GM18517 (cell line): ENCODE measurements around the gene RAB3GAP2.
"Not testable (repeated sequence)": the region's sequence is repeated elsewhere in the genome, so short reads cannot be mapped to it uniquely, and the experiment has no call there.

Source experiments
- ATAC-seq: cut with Tn5 transposase; IDR thresholded peaks from one replicate; pipeline ENCODE4 v1.9.1; 2021; ENCODE audit warnings: mild to moderate bottlenecking, moderate library complexity; ENCODE audit not compliant: unreplicated experiment

Gene RAB3GAP2

DNA sequence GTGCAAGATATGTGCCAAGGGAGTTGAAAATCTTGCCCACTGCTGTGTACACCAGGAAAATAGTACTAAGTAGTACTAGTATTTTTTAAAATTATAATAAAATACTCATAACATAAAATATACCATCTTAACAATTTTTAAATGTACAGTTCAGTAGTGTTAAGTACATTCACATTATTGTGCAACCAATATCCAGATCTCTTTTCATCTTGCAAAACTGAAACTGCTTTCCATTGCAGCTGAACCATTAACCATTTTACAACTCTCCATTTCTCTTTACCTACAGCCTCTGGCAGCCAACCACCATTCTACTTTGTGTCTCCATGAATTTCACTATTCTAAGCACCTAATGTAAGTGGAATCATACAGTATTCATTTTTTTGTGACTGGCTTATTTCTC is 19.3 kb upstream of the RAB3GAP2 start:
- no peak for ATAC-seq

DNA sequence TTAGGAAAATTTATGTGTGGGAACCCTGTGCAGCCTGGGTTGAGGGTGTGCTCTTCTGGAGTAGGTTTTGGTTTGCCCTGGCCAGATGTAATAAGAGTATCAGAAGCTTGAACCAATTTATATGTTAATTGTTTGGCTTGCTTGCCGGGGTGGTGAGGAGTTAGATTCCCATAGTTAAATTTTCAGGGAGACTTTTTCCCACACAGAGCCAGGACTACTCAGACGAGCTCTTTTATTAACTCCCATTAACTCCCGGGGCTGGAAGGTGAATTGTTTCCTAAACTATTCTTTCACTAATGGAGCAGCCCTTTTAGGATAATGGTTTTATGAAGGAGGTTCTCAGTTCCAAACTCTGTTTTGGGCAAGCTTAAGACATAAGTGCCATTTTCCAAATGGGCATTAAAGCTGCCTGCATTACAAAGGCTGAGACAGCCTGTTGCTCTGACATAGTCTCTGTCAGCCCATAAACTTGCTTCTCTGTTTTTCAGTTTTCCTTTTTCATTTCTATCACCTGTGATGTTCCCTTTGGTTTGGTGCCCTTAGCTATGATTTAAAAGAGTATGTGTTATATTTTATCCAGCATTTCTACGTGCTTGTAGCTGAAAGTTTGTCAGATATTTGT is 18.0 kb upstream of the RAB3GAP2 start:
- no peak for ATAC-seq

DNA sequence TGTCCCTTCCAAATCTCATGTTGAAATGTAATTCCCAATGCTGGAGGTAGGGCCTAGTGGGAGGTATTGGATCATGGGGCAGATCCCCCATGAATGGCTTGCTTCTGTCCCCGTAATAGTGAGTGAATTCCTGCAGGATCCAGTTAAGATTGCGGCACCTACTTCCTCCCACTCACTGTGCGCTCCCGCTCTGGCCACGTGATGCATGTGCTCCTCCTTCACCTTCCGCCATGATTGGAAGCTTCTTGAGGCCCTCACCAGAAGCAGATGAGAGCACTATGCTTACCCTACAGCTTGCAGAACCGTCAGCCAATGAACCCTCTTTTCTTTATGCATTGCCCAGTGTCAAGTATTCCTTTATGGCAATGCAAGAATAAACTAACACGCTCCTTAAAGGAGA is 14.9 kb upstream of the RAB3GAP2 start:
- no peak for ATAC-seq

DNA sequence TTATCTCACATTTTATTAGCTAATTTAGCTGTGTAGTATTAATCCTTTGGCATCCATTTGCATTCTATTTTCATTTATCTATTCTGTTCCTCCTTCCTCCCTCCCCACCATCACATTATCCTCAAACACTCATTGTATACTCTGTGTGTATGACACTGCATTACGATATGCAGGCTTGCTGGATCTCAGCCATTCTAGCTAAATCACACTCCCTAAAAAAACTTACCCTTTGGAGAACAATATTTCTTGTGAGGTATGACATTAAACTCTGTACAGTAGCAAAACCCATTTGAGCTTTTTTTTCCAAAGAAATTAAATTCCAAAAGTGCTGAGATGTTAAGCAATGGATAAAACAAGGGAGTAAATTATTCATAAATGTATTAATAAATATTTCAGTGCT is 11.4 kb upstream of the RAB3GAP2 start:
- no peak for ATAC-seq

DNA sequence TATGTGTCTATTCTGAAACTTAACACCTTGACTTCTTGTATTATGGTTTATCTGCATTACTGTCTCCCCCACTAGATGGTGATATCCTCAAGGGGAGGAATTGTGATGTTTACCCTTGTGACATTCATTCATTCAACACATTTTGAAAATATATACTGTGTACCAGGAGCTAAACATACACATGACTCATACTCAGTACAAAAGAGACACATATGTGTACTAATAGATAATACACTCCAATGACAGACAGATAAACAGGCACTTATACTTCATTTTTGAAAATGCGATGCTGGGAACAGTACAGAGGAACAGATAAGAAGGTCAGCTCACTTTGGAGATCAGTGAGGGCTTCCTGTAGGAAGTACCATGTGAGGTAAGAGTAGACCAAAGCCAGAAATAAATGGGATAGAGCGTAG is 8.9 kb upstream of the RAB3GAP2 start:
- no peak for ATAC-seq

DNA sequence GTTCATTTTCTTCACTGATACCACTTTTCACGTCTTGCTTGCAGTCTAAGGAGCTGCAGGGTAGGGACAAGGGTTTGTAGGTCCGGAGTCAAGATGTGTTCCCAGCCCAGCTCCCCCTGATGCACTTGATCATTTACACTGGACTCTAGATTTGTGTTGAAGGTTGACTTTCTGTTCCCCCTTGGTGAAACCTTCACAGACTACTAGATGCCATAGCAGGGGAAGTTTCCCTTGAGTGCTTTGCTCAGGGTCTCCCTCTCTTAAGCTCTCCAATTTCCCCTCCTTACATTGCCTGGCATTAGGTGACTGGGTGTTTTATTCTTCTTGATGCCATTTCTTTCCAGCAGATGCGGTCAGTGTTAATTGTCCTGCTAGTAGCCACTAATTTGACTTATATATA is 8.0 kb upstream of the RAB3GAP2 start:
- no peak for ATAC-seq

DNA sequence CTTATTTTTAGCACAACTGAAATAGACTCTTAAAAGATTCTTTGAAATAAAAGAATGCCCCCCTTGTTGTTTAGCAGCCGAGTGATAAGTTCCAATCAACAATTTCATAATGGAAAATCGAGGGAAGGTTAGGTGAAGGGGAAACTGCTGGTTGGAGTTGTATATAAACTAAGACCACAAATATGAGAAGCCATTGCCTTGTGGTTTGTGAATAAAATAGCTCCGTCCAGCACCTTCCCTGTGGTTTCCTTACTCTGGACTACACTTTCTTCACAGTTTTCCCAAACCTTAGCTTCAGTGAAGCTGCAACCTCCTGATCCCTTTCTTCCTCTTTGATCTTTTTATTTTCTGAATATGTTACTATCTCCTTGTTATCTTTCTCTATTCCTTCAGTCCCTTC is 6.7 kb upstream of the RAB3GAP2 start:
- ATAC-seq, result no peak

DNA sequence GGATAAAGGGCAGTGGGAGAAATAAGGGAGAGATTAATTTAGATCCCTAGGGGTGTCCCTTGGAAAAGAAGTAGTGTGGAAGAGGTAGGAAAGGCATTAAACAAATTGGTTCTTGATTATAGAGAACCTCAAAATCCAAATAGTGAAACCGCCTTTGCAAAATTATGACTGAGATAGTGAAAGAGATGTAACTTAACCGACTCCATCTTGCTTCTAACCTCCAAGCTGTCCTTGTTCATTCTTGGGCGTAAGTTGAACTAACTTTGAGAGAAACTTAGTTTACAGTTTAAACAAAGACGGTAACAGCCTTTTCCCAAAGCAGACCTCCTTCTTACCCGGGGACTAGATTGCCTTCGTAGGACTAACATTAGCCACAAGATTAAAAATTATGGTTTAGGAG is 3.2 kb upstream of the RAB3GAP2 start:
- no peak for ATAC-seq

DNA sequence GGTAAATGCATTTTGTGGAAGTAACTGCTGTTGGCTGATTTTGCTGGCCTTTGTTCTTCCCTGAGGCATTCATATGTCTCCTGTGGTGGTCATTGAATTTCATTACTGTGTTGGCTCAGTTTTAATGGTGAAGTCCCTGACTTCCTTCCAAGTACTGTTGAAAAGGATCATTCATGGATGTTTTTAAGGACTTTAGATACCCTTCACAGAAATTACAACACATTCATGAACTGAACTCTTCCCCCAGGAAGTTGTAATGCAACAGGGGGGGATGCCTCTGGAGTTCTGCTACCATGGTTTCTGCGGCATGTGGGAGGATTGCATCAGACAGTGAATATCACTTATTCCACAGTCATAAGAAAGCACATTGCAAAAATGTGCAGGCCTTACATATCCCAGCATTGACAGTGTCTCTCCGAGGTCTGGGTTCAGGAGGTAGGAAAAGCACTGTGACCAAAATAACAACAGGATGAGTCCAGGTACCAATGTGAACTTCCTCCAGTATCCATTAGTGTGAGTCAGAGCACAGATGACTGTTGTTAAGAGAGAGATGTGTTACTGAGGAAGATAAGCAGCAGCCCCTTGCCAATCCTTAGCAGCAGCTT is 2.1 kb upstream of the RAB3GAP2 start:
- no peak for ATAC-seq

DNA sequence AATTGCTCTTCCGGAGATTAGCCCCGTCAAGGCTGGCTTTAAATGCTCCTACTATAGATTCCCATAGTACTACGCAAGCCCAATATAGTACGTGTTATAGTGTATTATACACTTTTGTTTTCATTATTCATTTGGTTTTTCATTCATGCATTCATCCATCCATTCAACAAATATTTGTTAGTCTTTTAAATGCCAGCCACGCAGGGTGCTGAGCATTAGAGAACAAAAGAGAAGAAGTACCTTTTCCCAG is 513 bp upstream of the RAB3GAP2 start:
- ATAC-seq, result no peak

DNA sequence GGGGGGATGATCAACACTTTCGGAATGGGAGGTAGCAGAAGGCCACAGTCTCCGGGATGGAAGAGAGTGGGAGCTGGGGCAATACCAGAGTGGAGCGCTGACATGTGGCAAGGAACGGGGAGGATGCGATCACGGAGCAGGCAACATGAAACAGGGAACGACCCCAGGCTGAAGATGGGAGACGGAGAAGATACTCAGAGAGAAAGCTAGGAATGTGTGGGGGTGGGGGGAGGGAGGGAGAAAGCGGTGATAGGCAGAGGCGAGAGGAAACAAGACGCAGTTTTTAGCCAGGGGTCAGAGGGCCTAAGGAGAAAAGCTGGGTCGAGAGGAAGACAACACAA is 577 bp downstream of the RAB3GAP2 start:
- no peak for ATAC-seq

DNA sequence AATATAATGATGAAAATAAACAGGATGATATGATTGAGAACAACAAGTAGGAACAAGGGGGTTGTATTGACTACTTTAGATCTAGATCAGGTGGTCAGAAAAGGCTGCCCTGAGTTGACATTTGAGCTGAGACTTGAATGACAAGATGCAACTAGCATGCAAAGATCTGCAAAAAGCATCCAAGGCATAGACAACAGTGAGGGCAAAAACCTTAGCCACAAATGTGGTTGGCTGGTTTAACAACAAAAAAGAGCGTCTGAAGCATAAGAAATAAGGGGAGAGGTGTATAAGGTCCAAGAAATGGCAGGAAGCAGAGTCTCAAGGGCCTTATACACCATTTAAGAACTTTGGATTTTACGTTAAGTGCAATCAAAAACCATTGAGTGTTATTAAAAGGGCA is 3.2 kb downstream of the RAB3GAP2 start:
- ATAC-seq, result no peak

DNA sequence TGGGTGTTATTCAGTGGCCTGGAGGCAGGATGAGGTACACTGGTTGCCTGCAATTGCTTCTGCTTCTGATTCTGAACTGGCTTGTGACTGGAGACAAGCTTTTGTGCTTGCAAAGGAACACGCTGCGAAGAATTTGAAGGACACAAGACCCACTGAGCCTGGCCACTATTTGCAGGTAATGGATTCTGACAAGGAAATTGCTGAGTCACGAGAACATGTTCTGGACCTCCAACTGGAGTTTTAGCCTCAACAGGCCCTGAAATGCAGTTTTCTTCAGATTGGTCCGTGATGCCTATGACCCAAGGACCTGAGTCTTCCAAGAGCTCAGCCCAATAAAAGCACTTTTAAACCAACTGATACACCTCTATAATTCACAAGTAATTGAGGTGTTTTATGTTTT is 4.6 kb downstream of the RAB3GAP2 start:
- no peak for ATAC-seq

DNA sequence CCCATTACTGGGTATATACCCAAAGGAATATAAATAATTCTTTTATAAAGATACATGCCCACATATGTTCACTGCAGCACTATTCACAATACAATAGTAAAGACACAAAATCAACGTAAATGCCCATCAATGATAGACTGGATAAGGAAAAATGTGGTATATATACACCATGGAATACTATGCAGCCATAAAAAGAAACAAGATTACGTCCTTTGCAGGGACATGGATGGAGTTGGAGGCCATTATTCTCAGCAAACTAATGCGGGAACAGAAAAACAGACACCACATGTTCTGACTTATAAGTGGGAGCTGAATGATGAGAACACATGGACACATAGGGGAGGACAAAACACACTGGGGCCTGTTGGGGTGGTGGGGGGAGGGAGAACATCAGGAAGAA is 12.0 kb downstream of the RAB3GAP2 start:
- ATAC-seq, result not testable (repeated sequence)

DNA sequence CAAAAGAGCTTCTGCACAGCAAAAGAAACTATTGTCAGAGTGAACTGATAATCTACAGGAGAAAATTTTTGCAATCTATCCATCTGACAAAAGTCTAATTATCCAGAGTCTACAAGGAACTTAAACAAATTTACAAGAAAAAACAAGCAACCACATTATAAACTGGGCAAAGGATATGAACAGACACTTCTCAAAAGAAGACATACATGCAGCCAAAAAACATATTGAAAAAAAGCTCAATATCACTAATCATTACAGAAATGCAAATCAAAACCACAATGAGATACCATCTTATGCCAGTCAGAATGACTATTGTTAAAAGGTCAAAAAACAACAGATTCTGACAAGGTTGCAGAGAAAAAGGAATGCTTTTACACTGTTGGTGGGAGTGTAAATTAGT is 12.5 kb downstream of the RAB3GAP2 start:
- ATAC-seq, result not testable (repeated sequence)

DNA sequence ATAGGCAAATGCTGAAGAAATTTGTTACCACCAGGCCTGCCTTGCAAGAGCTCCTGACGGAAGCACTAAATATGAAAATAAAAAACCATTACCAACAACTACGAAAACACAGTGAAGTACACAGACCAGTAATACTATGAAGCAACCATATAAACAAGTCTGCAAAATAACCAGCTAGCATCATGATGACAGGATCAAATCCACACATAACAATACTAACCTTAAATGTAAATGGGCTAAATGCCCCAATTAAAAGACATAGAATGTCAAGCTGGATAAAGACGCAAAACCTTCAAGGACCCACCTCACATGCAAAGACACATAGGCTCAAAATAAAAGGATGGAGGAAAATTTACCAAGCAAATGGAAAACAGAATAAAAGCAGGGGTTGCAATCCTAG is 16.1 kb downstream of the RAB3GAP2 start:
- not testable (repeated sequence) for ATAC-seq

DNA sequence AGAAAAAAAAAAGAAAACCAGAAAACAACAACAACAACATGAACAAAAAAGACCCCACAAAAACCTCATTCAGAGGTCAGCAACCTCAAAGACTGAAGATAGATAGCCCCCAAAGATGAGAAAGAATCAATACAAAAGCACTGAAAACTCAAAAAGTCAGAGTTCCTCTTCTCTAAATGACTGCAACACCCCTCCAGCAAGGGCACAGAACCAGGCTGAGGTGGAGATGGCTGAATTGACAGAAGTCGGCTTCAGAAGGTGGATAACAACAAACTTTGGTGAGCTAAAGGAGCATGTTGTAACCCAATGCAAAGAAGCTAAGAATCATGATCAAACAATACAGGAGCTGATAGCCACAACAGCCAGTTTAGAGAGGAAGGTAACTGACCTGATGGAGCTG is 17.0 kb downstream of the RAB3GAP2 start:
- no peak for ATAC-seq

DNA sequence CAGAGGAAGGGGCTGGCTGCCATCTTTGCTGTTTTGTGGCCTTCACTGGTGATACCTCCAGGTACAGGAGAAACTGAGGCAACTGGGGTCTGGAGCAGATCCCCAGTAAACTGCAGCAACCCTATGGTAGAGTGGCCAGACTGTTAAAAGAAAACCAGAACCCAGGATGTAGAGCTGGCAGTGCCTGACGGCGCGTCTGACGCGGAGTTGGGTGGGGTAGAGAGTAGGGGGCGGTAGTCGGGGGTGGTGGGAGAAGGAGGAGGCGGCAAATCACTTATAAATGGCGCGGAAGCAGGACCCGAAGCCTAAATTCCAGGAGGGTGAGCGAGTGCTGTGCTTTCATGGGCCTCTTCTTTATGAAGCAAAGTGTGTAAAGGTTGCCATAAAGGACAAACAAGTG is 19.0 kb downstream of the RAB3GAP2 start:
- ATAC-seq, result not testable (repeated sequence)

DNA sequence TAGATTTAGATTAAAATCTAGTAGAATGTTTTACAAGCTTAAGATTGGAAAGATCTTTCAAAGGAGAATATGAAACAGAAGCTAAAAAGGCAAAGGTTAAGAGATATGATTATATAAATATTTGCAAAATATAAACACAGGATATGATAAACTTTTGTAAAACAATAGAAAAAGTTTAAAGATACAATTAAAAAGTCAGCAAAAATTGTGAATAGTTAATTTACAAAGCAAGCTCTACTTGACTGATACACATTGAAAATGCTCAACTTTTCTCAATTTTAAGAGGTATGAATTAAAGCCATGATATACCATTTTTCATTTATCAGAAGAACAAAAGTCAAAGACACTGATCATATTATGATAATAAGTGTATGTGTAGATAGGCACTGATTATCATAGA is 21.0 kb downstream of the RAB3GAP2 start:
- no peak for ATAC-seq

DNA sequence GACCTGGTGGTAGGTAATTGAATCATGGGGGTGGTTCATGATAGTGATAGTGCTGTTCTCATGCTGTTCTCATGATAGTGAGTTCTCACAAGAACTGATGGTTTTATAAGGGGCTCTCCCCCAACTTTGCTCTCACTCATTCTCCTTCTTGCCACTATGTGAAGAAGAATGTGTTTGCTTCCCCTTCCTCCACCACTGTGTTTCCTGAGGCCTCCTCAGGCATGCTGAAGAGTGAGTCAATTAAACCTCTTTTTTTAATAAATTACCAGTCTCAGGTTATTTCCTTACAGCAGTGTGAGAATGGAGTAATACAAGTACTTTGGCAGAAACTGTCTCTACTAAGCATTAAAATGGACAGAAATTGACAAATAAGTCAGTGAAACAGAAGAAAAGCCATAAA is 21.6 kb downstream of the RAB3GAP2 start:
- ATAC-seq, result no peak

DNA sequence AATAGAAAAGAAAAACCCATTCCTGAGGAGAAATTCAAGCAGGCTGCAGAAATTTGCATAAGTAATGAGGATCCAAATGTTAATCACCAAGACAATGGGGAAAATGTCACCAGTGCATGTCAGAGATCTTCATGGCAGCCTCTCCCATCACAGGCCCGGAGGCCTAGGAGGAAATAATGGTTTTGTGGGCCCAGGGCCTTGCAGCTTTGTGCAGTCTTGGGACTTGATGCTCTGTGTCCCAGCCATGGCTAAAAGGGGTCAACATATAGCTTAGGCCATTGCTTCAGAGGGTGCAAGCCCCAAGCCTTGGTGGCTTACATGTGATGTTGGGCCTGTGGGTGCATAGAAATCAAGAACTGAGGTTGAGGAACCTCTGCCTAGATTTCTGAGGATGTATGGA is 22.7 kb downstream of the RAB3GAP2 start:
- no peak for ATAC-seq

DNA sequence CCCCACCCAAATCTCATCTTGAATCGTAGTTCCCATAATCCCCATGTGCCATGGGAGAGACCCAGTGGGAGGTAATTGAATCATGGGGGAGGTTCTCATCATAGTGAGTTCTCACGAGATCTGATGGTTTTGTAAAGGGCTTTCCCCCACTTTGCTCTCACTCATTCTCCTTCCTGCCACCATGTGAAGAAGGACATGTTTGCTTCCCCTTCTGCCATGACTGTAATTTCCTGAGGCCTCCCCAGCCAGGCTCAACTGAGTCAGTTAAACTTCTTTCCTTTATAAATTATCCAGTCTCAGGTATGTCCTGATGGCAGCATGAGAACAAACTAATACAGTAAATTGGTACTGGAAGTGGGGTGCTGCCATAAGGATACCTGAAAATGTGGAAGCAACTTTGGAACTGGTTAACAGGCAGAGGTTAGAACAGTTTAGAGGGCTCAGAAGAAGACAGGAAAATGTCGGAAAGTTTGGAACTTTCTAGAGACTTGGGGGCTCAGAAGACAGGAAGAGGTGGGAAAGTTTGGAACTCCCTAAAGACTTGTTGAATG is 23.5 kb downstream of the RAB3GAP2 start:
- ATAC-seq, result not testable (repeated sequence)

DNA sequence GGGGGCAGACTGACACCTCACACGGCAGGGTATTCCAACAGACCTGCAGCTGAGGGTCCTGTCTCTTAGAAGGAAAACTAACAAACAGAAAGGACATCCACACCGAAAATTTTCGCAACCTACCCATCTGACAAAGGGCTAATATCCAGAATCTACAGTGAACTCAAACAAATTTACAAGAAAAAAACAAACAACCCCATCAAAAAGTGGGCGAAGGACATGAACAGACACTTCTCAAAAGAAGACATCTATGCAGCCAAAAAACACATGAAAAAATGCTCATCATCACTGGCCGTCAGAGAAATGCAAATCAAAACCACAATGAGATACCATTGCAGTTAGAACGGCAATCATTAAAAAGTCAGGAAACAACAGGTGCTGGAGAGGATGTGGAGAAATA is 26.4 kb downstream of the RAB3GAP2 start:
- not testable (repeated sequence) for ATAC-seq
